Activated T-cell treated with anti-CD3 and anti-CD28 coated beads, Interleukin-2, amount 50 U/mL, for 48 hours (primary cell): ENCODE data around the gene SYTL3.
A peak's percentile ranks its signal among the peaks of the same experiment; 100 is the strongest.
"Not testable (repeated sequence)": the region's sequence is repeated elsewhere in the genome, so short reads cannot be mapped to it uniquely, and the experiment has no call there.

Experiments used
- DNase-seq, 2 experiments: peaks; one replicate each; pipeline ENCODE4 v3.0.0-alpha.2; 2020

The SYTL3 gene

DNA sequence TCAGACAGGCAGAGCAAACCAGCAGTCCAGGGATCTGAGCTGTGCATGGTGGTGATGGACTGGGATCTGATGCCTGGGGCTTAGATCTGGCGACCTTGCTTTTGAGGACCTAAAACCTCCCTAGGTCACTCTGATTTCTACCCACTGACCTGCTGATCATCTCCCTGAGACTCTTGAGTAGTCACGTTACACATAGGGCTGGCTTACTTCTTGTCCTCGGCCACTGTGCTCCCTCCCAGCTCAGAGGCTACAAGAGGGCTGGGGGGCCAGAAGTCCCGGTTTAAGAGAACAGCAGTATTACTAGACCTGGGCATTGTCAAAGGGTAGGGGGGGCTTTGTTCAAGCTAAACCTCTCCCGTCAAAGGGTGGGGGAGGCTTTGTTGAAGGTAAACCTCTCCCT, 10.8 kb upstream of the SYTL3 start:
- DNase-seq: peak; percentile 12 to 19

DNA sequence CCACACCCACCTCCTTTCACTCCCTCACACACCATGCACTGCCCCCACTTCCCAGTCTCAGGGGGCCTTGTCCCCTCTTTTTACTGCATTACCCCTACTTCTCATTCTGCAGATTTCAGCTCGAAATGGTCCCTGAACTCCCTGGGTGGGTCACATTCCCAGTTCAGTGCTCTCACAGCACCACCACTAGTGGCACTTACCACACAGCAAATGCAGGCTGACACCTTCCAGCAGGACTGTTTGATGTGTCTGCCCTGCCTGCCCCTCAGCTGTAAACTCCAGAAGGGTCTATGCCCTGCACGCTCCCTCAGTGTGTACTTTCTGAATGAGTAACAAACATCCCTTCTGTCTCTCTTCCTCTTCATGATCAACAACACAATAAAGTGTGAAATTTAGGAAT, 9.3 kb upstream of the SYTL3 start:
- DNase-seq: peak; percentile 18 to 22

- DNase-seq: peak; percentile 18 to 20
These were observed 7.7 kb upstream of the SYTL3 start for GRCh38 chr6:158642097-158642601.

DNA sequence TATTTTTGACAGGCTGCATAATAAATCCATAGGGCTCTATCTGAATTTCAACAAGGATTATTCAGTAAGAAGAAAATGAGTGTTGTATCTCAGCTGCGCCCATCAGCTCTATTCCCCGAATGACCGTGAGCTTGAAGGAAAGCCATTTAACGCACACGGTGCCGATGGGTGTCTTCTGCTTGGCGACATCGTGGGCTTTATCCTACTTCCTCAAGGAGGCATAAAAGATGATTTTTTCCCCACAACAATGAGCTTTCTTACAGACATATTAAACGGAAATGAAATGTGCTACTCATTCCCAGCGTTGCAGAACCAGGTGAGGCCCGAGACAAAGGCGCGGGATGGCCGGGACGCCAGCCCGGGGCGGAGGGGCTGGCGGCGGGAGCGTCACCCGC, 6.0 kb upstream of the SYTL3 start:
- DNase-seq: no peak

GRCh38 chr6:158644231-158645063, 5.4 kb upstream of the SYTL3 start, which contains the start of gene DYNLT1:
Gene DYNLT1 (minus strand): TSS chr6:158644743. CDS start chr6:158644708, 35 bp downstream.
- peak; percentile 97 to 98 for DNase-seq

- DNase-seq: peak; percentile 39 to 50
These were observed 4.5 kb upstream of the SYTL3 start for GRCh38 chr6:158645064-158646022.

DNA sequence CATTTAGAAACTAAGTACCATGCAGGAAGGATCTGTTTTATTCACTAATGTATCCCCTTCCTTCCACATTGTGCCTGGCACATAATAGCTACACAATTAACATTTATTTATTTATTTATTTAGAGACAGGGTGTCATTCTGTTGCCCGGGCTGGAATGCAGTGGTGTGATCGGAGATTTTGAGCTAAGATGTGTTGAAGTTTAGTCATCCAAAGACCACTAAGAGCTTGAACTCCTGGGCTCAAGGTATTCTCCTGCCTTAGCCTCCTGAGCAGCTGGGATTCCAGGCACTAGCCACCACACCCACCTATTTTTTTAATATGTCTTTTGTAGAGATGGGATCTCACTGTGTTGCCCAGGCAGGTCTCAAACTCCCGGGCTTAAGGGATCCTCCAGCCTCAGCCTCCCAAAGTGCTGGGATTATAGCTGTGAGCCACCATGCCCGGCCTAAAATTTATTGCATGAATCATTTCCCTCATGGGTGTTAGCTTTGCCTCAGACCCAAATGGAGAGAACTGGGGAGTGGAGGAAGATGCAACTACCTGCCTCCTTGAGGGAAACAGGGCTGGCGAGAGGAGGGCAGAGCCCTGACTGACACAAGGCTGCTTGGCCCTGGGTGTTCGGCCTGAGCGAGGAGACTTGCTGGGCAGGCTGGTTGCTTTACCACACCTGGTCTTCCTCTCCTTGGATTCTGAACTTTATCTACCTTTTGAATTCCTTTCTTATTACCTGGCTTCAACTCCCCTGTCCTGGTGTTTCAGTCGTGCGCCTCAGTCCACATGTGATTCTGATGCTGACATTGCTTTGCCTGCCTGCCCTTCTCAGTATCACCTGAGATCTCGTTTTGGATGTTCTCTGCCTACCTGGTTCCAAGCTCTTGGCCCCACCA, 3.6 kb upstream of the SYTL3 start:
- DNase-seq: peak; percentile 29 to 31

GRCh38 chr6:158647501-158647900, 2.4 kb upstream of the SYTL3 start:
- DNase-seq: peak; percentile 7 to 16

GRCh38 chr6:158648682-158649131, 1.1 kb upstream of the SYTL3 start:
- DNase-seq: peak; percentile 61 to 62

- not testable (repeated sequence) for DNase-seq
These were observed 2.3 kb downstream of the SYTL3 start for GRCh38 chr6:158651981-158652737.

- peak; percentile 89 for DNase-seq
These were observed 3.9 kb downstream of the SYTL3 start for GRCh38 chr6:158653577-158654354.

DNA sequence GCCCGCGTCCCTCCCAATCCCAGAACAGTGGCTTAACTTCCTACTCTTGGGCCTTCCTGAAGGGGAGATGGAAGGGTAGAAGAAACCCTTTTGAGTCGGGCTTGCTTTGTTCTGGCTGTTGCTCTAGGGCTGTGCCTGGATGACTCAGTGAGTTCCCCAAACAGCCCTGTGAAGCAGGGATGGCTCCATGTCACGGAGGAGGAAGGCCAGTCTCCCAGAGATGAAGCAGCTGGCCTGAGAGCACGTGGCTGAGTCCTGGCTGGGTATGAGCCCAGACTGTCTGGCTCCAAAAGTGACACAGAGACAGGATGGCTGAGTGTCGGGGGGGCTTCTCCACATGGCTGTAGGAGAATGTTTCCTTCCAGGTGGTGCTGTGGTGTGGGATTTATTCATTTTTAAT, 4.6 kb downstream of the SYTL3 start:
- DNase-seq: peak; percentile 43

DNA sequence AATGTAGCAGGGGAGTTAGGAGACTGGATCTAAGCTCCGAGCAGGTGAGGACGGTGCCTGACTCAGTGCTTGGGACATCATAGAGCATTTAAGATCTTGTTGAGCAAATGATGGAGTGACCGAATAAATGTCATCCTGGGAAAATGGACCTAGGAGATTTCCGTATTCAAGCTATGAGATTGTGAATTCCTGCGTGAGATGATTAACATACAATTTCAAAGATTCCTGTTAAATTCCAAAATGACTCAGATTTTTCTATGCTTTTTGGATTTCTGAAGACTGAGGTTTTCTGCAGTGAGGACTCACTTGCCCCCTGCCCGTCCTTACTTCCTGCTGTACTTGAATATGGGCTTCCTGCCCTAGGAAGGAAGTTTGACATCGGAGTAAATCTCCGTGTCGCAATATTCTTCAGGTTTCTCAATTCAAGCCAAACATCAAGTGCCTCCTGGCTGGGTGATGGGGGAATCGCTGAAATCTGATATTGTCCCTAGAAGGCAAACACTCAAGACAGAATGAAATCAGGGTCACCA, 5.2 kb downstream of the SYTL3 start:
- peak; percentile 16 to 20 for DNase-seq

- peak; percentile 28 to 31 for DNase-seq
These were observed 6.0 kb downstream of the SYTL3 start for GRCh38 chr6:158655569-158656450.

GRCh38 chr6:158656986-158657385, 7.1 kb downstream of the SYTL3 start:
- DNase-seq: peak; percentile 17 to 21

DNA sequence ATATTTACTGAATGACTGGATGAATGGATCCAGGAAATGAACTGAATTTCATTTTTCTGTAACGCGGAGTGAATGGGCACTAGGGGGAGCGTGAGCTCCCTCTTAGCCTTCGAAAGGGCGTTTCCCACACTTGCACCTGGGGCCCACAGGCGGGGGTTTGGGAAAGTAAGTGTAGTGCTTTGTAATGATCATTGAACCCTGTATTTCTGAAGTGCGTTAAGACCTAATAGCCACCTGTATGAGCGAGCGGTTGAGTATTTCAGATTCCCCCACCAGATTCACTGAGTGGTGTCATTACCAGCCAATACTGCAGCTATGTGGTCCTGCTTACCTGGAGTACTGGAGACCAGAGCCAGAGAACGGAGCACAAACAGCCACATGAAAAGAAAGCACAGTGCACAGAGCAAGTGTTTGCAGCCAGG, 10.5 kb downstream of the SYTL3 start:
- DNase-seq: peak; percentile 44 to 55

GRCh38 chr6:158661156-158661685, 11.4 kb downstream of the SYTL3 start:
- DNase-seq: peak in 1 of 2 experiments; percentile 18

DNA sequence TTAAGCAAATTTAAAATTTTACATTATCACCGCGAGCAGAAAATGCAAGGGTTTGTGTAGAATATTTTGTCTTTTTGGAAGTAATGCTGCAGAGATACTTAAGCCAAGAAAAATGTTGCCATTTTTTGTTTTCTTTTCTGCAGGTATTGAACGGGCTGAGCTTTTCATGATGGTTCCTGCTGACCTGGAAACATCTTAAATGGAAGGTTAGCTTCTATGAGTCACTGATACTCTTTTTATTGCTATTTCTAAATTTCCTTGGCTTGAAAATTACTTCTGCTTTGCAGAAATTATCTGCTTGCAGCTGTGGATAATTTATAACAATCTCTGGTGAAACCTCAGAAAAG, 12.7 kb downstream of the SYTL3 start:
- DNase-seq: no peak
